Natural killer cell treated with Interleukin-12 subunit alpha and Interleukin-12 subunit beta and Interleukin-15 and Interleukin-18, amount 100 ng/mL, for 72 hours (primary cell): ENCODE results near the gene MAB21L1. TPM values are rescaled to one million over a fixed set of nuclear protein-coding genes. Genes with fewer than 3 reads are reported as not detected.

Source experiments
- ATAC-seq, 2 donors: fragments of 150-1000 bp; cut with Tn5 transposase in 1 of 2; sonication (Bioruptor Pico), chemical (Tn5 transposase) in 1 of 2; 2 replicates each; pipeline ENCODE4 v1.10.0; 2021
- DNase-seq: peaks from one replicate; pipeline ENCODE4 v3.0.0; 2022; ENCODE audit warnings: low spot score
- H3K27ac Mint-ChIP-seq, 2 donors: 1 replicate in 1 of 2; 2 replicates in 1 of 2; pipeline ENCODE4 v1.8.0; 2022; ENCODE audit warnings: mixed read lengths in 2 of 2, mild to moderate bottlenecking in 1 of 2, moderate library complexity in 1 of 2
- H3K27me3 Mint-ChIP-seq, 2 donors: 1 replicate in 1 of 2; 2 replicates in 1 of 2; pipeline ENCODE4 v1.8.0; 2022; ENCODE audit warnings: mixed read lengths in 2 of 2
- H3K36me3 Mint-ChIP-seq: one replicate; pipeline ENCODE4 v1.8.0; 2022; ENCODE audit warnings: mixed read lengths
- H3K4me1 Mint-ChIP-seq, 2 donors: 1 replicate in 1 of 2; 2 replicates in 1 of 2; pipeline ENCODE4 v1.8.0; 2022; ENCODE audit warnings: low read depth in 2 of 2, mixed read lengths in 2 of 2, mild to moderate bottlenecking in 1 of 2
- H3K4me3 Mint-ChIP-seq: one replicate; pipeline ENCODE4 v1.8.0; 2022; ENCODE audit warnings: mixed read lengths
- H3K9me3 Mint-ChIP-seq: 2 replicates; pipeline ENCODE4 v1.8.0; 2022; ENCODE audit warnings: mixed read lengths
- total RNA-seq, 2 donors: library from RNA; stranded (reverse); gene quantifications; one replicate each; pipeline ENCODE4 v1.2.3, GENCODE V29; 2022

Gene MAB21L1
- total RNA-seq, 2 donors from 2014 or later = 0.14 TPM; not detected in 1

DNA sequence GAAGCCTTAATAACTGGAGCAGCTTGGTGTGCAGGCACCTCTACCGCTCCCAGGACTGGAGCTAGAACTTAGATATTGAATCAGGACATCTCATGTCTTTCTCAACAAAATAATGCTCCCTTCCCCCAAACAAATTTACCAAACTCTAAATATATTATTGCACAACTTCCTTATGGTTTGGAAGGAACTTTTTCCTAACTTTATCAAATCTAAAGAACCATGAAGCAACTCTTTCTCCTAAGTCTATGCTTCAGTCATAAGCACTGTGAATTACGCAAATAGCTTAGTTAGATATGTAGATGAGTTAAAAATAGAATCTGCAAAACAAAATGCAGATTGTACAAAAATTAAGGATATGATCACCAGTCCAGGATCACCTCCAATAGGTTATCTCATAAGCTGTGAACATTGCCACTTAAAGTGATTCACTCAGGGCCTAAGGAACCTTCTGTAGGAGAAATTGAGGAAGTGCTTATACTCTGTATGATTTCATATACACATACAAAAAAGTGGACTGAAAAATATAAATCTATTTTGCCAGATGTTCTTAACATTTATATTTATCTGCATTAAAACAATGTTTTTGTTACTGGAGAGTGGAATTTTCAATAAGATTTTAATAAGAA lies 20.4 kb upstream of the MAB21L1 start:
- peaks cover 5% of the 10 kb centered on the region for H3K36me3 Mint-ChIP-seq
- peaks cover 0 to 6% of the 10 kb centered on the region in 2 donors for H3K27me3 Mint-ChIP-seq
- peaks cover 4% of the 10 kb centered on the region for H3K9me3 Mint-ChIP-seq
- H3K27ac Mint-ChIP-seq = no peak overlapping the region
- H3K4me1 Mint-ChIP-seq = no peaks in the 10 kb centered on the region
- ATAC-seq (no peak), DNase-seq (no peak)
- H3K4me3 Mint-ChIP-seq = no peak overlapping the region

DNA sequence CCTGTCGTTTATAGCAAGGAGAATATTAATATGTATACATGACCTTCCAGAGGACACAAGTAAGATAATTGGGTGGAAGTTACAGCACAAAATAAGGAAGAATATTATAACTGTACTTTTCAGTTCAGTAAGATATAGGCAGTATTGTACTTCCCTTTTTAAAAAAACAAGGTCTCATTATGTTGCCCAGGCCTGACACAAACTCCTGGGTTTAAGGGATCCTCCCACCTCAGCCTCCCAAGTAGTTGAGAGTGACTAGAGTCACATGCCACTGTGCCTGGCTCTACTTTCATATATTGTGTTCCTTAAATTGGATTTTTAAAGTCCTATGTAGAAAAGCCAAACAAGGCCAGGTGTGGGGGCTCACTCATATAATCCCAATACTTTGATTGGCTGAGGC lies 19.5 kb upstream of the MAB21L1 start:
- Mint-ChIP-seq H3K4me1 (no peaks in the 10 kb centered on the region), H3K9me3 (peaks cover 4% of the 10 kb centered on the region), H3K27me3 (peaks cover 0 to 6% of the 10 kb centered on the region in 2 donors), H3K27ac (no peak overlapping the region), H3K4me3 (no peak overlapping the region), H3K36me3 (peaks cover 5% of the 10 kb centered on the region)
- DNase-seq = no peak
- no peak for ATAC-seq

DNA sequence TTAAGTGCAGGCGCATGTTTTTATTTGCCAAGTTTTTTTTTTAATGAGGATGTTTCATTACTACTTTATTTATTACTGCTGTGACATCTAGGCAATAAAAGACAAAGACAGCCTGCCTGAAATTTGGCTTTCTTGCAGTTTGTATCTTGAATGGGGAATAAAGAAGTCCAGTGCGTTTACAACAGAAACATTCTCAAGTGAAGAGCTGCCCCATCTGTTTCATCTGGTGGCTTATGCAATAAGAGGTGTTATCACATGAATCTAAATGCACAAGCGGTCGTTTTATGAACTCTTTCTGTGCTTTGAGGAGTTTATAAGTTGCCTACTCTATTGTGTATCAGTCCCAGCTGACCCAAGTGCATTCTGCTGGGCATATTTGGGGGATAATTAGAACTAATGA lies 12.6 kb upstream of the MAB21L1 start:
- no peak overlapping the region for H3K27ac Mint-ChIP-seq
- no peaks in the 10 kb centered on the region for H3K4me1 Mint-ChIP-seq
- DNase-seq (no peak), ATAC-seq (no peak)
- H3K4me3 Mint-ChIP-seq = no peak overlapping the region
- H3K9me3 Mint-ChIP-seq = peaks cover 4% of the 10 kb centered on the region
- no peaks in the 10 kb centered on the region for H3K36me3 Mint-ChIP-seq
- peaks cover 6 to 14% of the 10 kb centered on the region in 2 donors for H3K27me3 Mint-ChIP-seq

DNA sequence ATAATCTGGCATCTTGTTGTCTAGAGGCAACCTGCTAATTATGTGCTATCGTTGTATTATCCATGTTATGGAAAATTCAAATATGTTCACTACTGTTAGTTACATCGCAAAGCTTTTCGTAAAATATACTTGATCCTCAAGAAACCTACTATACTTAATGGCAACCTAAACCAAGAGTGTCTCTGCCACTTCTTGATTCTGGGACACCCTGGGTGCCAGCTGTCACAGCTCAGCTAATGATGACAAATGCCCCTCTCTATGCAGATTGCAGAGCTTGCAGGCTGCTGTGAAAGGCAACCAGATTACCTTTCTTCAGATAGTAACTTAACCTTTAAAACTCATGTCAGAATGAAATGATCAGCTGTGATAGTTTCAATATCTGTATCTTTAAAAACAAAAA lies 8.9 kb upstream of the MAB21L1 start:
- no peak overlapping the region for H3K4me3 Mint-ChIP-seq
- H3K36me3 Mint-ChIP-seq = no peaks in the 10 kb centered on the region
- H3K27me3 Mint-ChIP-seq = peaks cover 6 to 11% of the 10 kb centered on the region in 2 donors
- DNase-seq (no peak), ATAC-seq (no peak)
- H3K27ac Mint-ChIP-seq = no peak overlapping the region
- no peaks in the 10 kb centered on the region for H3K4me1 Mint-ChIP-seq
- no peaks in the 10 kb centered on the region for H3K9me3 Mint-ChIP-seq

DNA sequence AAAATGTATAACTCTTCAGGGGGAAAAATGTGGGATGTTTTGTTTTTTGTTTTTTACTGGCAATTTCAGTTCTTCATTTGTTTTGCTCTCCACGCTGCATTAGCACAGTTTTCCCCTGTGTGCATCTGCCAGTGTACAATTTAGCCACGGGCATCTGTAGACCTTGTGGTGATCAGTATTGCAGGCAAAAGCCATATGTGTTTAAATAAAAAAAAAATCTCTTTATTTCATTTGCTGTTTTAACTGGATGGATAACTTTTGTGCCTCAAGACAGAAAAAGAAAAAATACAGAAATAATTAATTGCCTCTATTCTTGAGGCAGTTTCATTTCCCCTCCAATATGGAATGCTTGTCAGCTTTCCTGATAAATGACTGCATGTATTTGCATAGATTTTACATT lies 7.9 kb upstream of the MAB21L1 start:
- ATAC-seq (no peak), DNase-seq (no peak)
- H3K36me3 Mint-ChIP-seq = no peaks in the 10 kb centered on the region
- H3K9me3 Mint-ChIP-seq = no peaks in the 10 kb centered on the region
- H3K27ac Mint-ChIP-seq = no peak overlapping the region
- H3K4me3 Mint-ChIP-seq = no peak overlapping the region
- no peaks in the 10 kb centered on the region for H3K4me1 Mint-ChIP-seq
- H3K27me3 Mint-ChIP-seq = peaks cover 7 to 10% of the 10 kb centered on the region in 2 donors

DNA sequence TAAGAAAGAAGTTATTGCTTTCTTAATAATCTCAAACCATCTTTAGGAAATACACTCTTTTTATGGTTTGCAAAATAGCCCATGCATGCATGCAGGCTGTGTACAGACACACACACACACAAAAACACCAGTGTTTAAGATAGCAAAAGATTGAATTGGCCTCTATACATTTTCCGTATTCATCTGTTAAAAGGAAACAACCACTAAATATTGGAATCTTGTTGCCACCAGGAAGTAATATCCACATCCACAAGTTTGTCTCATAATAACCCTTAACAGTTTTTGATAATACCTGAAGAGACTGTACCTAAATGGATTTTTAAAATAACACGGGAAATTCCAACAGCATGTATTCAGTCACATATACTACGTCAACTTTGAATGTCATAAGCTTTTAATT lies 7.3 kb upstream of the MAB21L1 start:
- no peak for DNase-seq
- ATAC-seq = no peak
- Mint-ChIP-seq H3K4me3 (no peak overlapping the region), H3K36me3 (no peaks in the 10 kb centered on the region), H3K9me3 (no peaks in the 10 kb centered on the region), H3K4me1 (no peaks in the 10 kb centered on the region), H3K27ac (no peak overlapping the region), H3K27me3 (peaks cover 13 to 14% of the 10 kb centered on the region in 2 donors)

DNA sequence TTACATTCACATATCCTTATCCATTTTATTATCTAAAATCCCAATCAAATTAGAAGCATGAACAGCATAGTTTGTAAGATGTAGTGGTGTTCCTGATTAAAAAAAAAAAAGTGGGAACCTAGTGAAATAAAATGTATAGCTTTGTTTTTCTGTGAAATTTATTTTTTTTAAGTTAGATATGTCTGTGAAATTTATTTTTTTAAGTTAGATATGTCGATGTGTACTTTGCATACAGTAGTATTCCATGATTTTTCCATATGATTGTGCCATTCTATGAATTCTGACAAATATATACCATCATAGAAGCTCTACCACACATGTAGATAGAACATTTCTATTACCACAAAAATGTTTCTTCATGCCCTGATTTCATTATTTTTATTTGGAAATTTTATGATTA lies 6.0 kb upstream of the MAB21L1 start:
- no peaks in the 10 kb centered on the region for H3K36me3 Mint-ChIP-seq
- H3K4me1 Mint-ChIP-seq = peaks cover 0 to 7% of the 10 kb centered on the region in 2 donors
- DNase-seq (no peak), ATAC-seq (no peak)
- H3K4me3 Mint-ChIP-seq = no peak overlapping the region
- no peaks in the 10 kb centered on the region for H3K9me3 Mint-ChIP-seq
- H3K27ac Mint-ChIP-seq = no peak overlapping the region
- peaks cover 21 to 22% of the 10 kb centered on the region in 2 donors for H3K27me3 Mint-ChIP-seq

DNA sequence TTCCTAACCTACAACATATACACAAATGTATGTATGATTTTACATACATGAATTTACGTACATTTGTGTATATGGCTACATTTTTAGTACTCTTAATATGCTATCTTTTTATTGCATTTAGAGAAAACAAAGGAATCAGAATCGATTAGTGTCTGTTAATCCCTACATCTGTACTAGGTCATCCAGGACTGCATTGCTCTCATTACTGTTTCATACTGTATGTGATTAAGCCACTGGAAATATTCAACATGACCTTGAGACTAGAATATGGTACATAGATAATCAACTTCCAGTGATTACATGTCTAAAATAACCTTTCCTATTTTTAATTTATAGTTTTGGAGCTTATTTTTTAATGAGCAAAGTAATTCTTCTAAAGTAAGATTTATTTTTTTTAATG lies 5.3 kb upstream of the MAB21L1 start:
- peaks cover 26 to 27% of the 10 kb centered on the region in 2 donors for H3K27me3 Mint-ChIP-seq
- H3K4me1 Mint-ChIP-seq = peaks cover 0 to 10% of the 10 kb centered on the region in 2 donors
- H3K4me3 Mint-ChIP-seq = no peak overlapping the region
- no peaks in the 10 kb centered on the region for H3K9me3 Mint-ChIP-seq
- no peak for ATAC-seq
- H3K36me3 Mint-ChIP-seq = no peaks in the 10 kb centered on the region
- DNase-seq = no peak
- H3K27ac Mint-ChIP-seq = no peak overlapping the region

DNA sequence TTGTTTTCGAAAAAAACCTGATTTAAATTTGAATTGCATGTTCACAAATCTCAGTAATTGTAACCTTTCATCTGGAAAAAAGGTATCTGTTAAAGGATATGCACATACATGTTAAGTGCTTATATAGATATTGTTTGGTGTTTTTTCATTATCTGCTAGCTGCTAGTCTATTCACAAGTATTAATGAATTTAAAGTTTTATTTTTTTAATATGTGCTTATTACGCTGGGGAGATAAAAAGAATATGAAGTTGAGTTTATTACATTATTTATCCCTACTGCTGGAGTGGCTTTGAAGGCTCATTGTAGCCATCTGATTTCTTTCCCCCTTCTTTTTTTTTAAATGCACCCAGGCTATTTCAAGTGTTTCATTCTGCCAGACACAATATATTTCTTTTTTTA lies 3.9 kb upstream of the MAB21L1 start:
- no peaks in the 10 kb centered on the region for H3K9me3 Mint-ChIP-seq
- no peak for ATAC-seq
- H3K27ac Mint-ChIP-seq = no peak overlapping the region
- DNase-seq = no peak
- H3K4me3 Mint-ChIP-seq = no peak overlapping the region
- peaks cover 14 to 24% of the 10 kb centered on the region in 2 donors for H3K4me1 Mint-ChIP-seq
- H3K36me3 Mint-ChIP-seq = peaks cover 12% of the 10 kb centered on the region
- peaks cover 38 to 41% of the 10 kb centered on the region in 2 donors for H3K27me3 Mint-ChIP-seq

DNA sequence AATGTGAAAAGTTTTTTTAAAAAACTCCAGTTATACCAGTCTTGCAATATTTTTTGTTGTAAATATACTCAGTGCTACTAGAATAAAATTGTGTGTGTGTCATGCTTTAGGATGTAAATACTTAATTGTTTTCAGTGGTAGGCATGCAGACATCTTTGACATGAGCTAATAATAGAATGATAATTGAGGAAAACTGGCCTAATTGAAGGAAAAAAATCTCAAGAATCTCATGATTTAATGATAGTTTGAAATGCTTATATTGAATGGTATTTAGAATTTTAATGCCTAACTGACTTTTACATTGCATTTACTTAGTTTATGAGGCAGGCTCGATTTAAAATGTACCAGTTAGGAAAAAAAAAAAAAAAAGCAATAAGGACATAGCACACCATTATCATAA lies 3.2 kb upstream of the MAB21L1 start:
- H3K4me1 Mint-ChIP-seq = peaks cover 17 to 28% of the 10 kb centered on the region in 2 donors

DNA sequence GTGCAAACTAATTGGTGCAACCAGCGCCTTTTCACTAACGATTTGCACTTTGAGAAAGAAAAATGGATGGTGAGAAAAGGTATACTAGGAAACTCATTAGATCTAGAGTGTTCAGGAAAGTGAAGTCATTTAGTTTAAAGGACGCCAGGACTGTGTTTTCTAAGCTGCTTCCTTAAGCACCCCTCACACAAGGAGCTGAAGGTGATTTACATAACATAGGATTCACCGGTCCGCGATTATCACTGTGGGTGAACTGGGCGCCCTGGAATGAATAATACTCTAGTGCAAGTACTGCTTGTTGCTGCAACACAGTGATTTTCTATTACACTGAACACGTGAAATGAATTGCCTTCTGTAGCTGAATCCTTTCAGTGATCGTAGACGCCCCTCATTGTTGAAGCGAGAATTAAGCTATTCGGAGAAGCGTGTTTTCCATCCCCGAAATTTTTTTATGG lies 2.6 kb upstream of the MAB21L1 start:
- Mint-ChIP-seq H3K9me3 (no peaks in the 10 kb centered on the region), H3K36me3 (peaks cover 18% of the 10 kb centered on the region), H3K4me3 (no peak overlapping the region), H3K27me3 (peaks cover 46 to 51% of the 10 kb centered on the region in 2 donors), H3K27ac (no peak overlapping the region), H3K4me1 (peaks cover 21 to 28% of the 10 kb centered on the region in 2 donors)
- no peak for ATAC-seq
- DNase-seq = no peak

More for the DNA sequence above, 3.2 kb upstream of the MAB21L1 start:
- Mint-ChIP-seq H3K4me3 (no peak overlapping the region), H3K27me3 (peaks cover 41 to 46% of the 10 kb centered on the region in 2 donors), H3K36me3 (peaks cover 13% of the 10 kb centered on the region), H3K9me3 (no peaks in the 10 kb centered on the region), H3K27ac (no peak overlapping the region)
- ATAC-seq = no peak
- DNase-seq = no peak

DNA sequence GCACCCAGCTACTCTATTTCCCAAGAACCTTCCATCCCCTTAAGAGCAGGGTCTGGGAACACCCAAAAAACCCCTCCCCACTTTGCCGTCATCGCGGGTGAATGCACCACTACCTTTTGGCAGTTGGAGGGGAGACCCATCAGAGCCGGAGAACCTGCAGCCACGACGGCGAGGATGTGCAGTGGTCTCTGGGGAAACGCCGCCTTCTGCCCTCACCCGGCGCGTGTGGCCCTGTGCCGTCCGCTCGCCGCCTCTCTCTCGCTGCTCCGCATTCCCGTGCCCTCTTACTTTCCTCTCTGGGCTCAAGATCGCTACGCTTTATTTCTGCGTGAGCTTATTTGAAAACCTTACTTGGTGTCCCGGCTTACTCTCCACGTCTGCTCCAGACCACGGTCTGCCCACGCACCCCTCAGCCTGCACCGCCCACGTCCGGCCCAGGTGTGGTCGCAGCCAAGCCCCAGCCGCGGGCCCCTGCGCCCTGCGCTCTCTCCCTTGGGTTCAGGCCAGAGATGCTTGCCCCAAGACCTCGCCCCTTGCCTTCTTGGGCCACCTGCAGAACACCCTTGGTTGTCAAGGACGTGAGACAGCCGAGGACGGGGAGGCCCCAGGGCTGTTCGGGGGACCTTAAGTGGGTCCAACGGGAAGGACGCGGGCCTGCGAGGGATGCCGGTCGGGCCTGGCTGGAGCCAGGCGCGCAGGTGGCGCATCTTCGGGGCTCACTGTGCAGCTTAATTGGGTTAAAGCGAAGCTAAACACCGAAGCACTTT lies 2.0 kb upstream of the MAB21L1 start:
- H3K27ac Mint-ChIP-seq = no peak overlapping the region
- ATAC-seq (peak in 1 of 2 donors; percentile 49), DNase-seq (no peak)
- peaks cover 18% of the 10 kb centered on the region for H3K36me3 Mint-ChIP-seq
- H3K9me3 Mint-ChIP-seq = no peaks in the 10 kb centered on the region
- H3K4me3 Mint-ChIP-seq = no peak overlapping the region
- H3K4me1 Mint-ChIP-seq = peaks cover 21 to 28% of the 10 kb centered on the region in 2 donors
- H3K27me3 Mint-ChIP-seq = peaks cover 46 to 51% of the 10 kb centered on the region in 2 donors

DNA sequence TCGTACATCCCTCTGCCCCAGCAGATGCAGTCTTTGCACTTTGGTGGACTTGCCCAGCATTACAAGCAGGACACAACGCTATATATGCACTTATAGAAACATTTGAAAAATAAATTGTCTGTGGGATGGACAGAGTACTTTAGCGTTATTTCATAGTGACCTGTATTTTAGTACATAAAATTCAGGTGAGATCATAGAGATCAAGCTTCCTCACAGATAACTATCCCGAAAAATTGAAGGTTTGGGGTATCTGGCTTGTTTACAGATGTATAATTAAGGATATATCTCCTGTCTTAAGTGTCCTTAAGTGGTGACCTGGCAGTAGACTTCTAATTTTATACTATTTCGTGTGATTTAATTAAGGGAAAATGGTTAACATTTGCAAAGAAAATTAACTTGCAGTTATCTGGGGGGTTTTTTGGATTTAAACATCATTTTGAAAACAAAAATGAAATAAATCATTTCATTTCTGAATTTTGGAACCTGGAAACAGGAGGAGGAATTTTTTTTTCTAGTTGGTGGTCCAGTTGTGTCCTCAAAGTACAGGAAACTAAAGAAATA lies 977 bp upstream of the MAB21L1 start:
- no peak overlapping the region for H3K4me3 Mint-ChIP-seq

More for the DNA sequence above, 977 bp upstream of the MAB21L1 start:
- Mint-ChIP-seq H3K27me3 (peaks cover 46 to 51% of the 10 kb centered on the region in 2 donors), H3K4me1 (peaks cover 21 to 28% of the 10 kb centered on the region in 2 donors), H3K27ac (no peak overlapping the region), H3K36me3 (peaks cover 18% of the 10 kb centered on the region), H3K9me3 (no peaks in the 10 kb centered on the region)
- DNase-seq = no peak
- ATAC-seq = no peak
